Astrocyte (in vitro differentiated cells and primary cell): ENCODE data around the gene PECR.

Experiments used
- EZH2 ChIP-seq: IDR thresholded peaks from 2 replicates; pipeline ENCODE4 v1.6.1; 2012; ENCODE audit warnings: mild to moderate bottlenecking, low read length, inconsistent platforms; ENCODE audit not compliant: insufficient read depth
- TF ChIP-seq, protein P1 (sequence below): IDR thresholded peaks from 2 replicates; pipeline ENCODE4 v1.5.1; 2011; ENCODE audit warnings: low read depth, mild to moderate bottlenecking, inconsistent platforms, low read length, moderate library complexity; ENCODE audit not compliant: insufficient read depth

DNA sequence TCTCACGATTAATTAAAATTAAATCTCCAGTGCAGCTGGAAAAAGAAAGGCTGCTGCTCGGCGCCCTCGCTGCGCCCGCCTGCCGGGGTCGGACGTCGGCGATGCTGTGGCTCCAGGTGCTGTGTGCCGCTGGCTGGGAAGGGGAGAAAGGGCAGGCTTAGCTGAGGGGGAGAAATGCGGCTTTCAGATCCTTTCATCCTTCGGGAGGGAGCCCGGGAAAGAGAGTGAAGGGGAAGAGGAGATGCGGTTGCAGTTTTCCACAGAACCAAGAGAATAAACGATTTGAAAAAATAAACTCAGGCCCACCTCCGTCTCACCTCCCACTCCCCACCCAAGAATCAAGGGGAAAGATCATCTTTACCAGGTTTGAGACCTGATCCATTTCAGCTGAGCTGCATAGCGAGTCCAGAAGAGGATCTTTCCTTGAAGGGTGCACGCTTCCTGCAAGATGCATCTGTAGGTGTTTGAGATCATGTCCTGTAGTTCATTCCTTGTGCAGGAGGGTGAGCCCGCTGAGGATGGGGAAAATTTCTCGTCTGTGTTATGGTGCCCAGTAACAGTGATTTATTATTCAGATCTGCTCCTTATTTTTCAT, 605 bp upstream of the PECR start:
- TF ChIP-seq, protein P1, sequence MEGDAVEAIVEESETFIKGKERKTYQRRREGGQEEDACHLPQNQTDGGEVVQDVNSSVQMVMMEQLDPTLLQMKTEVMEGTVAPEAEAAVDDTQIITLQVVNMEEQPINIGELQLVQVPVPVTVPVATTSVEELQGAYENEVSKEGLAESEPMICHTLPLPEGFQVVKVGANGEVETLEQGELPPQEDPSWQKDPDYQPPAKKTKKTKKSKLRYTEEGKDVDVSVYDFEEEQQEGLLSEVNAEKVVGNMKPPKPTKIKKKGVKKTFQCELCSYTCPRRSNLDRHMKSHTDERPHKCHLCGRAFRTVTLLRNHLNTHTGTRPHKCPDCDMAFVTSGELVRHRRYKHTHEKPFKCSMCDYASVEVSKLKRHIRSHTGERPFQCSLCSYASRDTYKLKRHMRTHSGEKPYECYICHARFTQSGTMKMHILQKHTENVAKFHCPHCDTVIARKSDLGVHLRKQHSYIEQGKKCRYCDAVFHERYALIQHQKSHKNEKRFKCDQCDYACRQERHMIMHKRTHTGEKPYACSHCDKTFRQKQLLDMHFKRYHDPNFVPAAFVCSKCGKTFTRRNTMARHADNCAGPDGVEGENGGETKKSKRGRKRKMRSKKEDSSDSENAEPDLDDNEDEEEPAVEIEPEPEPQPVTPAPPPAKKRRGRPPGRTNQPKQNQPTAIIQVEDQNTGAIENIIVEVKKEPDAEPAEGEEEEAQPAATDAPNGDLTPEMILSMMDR = no peak
- TF ChIP-seq EZH2 = no peak
